Brain pericyte (primary cell): ENCODE measurements around the gene ZNF276.

Experiments
- DNase-seq: peaks from one replicate; pipeline ENCODE4 v3.0.0-alpha.2; 2012; ENCODE audit warnings: low read depth, low spot score

ZNF276 gene

DNA sequence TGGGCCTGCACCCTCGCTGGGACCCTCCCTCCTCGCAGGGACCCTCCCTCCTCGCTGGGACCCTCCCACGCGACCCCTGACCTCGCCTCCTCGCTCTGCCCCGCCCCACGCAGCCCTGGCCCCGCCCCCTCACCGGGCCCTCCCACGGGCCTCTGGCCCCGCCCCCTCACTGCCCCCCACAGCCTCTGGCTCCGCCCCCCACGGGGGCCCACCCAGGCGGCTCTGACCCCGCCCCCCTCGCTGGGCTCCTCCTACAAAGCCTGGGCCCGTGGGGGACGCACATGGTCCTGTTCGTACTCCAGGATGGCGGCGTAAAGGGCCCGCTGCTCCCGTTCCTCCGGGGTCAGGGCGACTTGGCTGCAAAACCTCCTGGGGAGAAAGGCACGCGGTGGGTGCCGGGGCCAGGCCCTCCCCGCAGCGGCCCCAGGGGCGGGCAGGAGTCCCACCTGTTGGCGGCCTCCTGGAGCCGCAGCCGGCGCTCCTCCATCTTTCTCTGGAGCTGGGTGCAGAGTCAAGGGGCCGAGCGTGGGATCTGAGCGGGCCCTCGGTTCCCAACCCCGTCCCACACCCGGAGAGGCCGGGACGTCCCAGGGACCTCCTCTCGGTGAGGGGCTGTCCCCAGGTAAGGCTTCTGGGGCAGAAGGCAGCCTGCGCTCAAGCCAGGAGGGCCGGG lies 9.6 kb upstream of the ZNF276 start:
- no peak for DNase-seq

DNA sequence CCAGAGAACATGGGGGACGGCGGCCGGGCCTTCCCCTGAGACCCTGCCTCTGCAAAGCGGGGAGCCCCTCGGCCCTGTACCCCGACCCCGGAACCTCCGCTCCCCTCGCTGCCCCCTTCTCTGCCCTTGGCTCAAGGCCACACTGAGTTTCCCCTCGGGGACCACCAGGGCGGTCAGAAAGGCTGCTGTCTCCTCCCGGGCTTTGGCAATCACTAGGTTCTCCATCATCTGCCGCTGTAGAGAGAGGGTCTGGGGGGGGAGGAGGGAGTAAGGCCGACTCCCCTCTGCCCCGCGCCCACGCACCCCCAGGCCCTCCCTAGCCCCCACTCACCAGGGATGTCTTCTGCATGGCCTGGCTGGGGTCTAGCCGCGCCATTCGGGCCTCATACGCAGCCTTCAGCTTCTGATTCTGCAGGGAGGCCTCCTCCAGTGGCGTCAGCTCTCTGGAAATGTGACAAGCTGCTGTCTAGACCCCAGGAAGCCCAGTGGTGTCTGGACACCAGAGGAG lies 9.0 kb upstream of the ZNF276 start:
- DNase-seq = no peak

DNA sequence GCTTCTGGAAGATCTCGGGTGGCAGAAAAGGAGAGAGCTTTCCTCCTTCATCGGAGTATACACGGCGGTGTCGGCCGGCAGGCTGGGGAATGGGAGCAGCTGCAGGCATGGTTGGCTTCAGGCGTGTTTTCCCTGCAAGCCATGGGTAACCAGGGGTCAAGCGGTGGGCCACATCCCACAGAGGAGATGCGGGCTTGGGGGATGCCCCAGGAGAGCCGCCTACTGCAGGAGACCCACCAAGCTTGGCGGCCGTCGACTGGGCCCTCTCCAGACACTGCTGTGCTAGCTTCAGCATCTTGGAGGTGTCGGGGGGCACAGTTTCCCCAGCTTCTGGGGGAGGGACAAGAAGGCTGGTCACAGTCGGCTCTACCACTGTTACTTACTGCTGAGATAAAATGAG lies 4.8 kb upstream of the ZNF276 start:
- DNase-seq = no peak

DNA sequence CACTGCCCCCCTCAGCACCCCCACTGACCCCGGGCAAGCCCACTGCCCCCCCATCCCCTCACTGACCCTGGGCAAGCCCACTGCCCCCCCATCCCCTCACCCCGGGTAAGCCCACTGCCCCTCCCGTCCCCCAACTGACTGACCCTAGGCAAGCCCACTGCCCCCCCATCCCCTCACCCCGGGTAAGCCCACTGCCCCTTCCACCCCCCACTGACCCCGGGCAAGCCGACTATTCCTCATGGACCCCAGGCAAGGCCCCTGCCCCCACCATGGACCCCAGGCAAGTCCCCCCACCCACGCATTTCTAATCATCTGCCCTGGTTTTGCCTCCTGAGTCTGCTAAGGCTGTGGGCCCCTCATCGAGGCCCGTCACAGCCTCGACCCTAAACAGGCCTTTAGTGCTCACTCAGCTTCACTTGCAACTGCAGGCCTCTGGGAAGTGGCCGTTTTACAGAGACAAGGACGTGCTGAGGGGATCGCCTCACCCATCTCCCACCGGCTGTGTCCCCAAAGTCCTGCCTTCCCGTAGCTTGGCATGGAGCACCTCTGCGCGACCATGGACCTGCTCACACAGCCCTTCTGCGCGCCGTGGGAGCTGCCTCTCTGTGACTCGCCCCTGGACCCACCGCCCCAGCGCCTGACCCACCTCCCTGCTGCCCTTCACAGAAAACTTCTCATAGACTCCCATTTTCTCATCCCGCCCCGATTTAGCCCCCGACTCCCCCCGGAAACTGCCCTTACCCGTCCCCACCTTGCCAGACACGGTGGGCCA lies 4.2 kb upstream of the ZNF276 start:
- DNase-seq = no peak

DNA sequence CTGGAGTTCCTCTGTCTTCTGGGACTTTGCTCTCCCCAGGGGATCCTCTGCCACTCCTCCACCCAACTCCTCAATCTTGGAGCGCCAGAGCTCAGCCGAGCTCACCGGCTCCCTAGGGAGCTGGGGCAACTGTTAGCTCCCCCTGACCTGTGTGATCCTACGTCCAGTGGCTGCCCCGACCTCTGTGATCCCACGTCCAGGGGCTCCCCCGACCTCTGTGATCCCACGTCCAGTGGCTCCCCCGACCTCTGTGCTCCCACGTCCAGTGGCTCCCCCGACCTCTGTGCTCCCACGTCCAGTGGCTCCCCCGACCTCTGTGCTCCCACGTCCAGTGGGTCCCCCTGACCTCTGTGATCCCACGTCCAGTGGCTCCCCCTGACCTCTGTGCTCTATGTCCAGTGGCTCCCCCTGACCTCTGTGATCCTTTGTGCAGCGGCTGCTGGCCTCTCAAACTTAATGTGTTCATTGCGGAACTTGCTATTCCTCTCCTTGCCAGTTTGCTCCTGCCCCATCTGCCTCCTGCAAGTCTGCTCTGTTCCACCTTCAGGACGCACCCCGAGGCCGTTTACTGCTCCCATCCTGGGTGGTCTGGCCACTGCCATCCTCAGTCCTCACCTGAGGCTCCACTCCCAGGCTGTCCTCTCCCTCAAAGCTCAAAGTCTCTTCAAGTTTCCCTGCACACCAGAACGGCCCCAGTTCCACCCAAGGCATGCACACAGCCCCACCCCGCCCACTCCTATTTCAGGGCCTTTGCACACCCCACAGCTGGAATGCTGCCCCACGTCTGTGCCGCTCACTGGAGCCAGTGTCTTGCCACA lies 3.4 kb upstream of the ZNF276 start:
- no peak for DNase-seq

DNA sequence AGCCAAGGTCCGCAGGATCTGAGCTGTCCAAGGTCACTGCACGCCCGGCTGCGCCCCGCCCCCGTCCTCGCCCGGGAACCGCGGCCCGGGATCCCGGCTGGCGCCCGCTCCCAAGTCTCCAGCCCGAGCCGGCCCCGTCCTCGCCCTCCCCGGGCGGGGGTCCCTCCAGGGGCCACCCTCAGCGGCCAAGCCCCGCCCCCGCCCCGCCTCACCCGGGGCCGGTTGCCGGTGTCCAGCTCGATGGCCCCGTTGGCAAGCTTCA lies 855 bp upstream of the ZNF276 start:
- DNase-seq = no peak

DNA sequence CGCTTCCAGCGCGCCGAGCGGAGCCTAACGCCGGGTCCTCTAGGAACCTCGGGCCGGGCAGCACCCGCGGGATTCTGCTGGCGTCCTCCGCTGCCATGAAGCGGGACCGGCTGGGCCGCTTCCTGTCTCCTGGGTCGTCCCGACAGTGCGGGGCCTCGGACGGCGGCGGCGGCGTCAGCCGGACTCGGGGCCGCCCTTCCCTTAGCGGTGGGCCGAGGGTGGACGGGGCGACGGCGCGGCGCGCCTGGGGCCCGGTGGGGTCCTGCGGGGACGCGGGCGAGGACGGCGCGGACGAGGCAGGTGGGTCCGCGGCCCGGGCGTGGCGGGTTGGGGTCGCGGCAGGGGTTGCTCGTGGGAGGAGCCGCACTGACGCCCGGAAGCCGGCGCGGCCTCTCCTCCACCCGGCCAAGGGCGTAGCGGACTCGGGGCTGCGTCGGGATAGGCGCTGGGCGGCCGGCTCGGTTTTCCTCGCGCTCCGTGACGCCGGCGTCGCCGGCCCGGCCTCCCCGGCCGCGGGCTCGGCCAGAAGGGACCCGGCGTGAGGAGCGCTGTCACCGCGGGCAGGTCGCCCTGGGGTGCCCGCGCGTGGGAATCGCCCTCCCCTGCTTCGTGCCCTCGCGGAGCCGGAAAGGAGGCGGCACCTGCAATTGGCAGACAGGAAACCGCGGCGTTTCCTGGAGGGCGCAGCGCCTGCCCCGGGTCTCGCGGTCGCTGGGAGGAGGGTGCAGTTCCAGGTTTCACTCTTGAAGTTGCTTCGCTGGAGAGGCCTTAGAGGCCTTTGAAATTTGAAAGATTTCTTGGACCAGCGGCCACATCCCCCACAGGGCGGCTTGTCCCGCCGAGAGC lies 432 bp downstream of the ZNF276 start:
- DNase-seq = no peak

DNA sequence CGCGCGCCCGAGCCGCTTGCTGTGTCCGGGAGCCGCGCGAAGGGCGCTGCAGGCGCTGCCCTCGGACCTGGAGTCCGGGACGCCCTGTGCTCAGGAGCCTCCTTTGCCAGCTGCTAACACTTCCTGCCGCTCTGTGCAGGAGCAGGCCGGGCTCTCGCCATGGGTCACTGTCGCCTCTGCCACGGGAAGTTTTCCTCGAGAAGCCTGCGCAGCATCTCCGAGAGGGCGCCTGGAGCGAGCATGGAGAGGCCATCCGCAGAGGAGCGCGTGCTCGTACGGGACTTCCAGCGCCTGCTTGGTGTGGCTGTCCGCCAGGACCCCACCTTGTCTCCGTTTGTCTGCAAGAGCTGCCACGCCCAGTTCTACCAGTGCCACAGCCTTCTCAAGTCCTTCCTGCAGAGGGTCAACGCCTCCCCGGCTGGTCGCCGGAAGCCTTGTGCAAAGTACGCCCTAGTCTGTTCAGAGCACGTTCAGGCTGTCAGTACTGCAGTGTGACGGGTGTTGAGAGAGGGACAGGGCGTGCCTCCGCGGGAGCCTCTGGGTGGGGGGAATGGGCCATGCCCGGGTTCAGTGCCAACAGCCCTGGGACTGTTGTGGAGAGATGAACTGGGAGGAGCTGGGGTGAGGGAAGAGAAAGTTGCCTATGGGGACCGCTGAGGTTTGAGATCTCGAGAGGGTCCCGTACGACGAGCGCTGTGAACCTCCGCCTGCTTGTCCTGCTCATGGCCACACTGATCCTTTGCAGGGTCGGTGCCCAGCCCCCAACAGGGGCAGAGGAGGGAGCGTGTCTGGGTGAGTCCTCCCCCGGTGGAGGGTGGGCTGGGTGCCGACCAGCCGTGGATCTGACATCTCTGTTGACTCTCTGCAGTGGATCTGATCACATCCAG lies 1.3 kb downstream of the ZNF276 start:
- DNase-seq = no peak

DNA sequence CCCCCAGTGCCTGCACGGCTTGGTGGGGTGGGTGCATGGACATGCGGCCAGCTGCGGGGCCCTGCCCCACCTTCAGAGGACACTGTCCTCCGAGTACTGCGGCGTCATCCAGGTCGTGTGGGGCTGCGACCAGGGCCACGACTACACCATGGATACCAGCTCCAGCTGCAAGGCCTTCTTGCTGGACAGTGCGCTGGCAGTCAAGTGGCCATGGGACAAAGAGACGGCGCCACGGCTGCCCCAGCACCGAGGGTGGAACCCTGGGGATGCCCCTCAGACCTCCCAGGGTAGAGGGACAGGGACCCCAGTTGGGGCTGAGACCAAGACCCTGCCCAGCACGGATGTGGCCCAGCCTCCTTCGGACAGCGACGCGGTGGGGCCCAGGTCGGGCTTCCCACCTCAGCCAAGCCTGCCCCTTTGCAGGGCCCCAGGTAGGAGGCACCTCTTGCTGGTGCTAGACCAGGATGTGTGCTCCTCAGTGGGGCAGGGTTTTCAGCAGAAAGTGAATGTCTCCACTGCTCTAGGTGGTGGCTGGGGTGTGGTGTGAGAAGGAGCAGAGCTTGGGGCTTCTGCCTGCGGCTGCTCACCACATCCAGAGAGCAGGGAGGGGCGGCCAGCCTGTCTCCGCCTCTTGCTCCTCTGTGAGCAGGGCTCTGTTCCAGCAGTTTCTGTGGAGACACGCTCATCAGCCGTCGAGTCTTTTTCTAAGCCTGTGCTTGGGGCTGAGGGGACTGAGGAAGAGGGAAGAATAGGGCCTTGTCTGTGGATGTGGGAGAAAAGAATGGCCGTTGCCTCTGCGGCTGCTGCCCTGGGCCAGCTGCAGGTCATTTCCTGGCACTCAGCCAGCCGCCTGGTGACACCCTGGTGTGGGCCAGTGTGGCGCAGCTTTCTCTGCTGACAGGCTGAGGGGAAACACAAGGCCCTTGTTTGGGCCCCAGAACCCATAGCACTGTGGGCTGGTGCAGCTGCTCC lies 2.2 kb downstream of the ZNF276 start:
- no peak for DNase-seq

DNA sequence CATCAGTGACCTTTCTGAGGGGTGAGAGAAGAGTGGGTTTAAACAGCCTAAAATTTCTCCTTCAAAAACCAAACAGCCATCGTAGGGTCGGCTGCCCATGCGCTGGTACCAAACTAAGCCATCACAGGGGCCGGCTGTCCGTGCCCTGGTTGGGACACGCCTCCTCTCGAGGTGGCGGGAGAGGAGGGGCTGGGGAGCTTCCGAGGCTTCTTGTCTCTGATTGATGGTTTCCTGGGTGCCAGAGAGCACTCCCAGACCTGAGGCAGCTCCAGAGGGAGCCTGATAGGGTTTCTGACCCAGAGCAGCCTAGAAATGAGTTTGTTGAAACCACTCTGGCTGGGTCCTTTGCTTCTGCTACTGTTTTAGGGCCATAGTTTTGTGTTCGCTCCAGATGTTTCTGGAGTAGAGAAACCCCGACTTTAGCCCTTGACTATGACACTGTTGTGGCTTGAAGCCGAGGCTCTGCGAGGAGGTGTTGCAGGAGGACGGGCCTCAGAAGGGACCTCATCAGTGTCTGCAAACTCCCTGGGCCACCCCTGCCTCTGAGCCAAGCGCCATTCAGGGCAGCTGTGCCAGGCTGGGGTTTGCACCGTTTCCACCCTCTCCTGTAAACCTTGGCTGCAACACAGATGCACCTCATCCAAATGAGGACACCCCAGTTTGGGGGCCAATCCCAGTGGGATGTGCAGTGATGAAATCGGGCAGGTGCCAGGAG lies 6.2 kb downstream of the ZNF276 start:
- no peak for DNase-seq

DNA sequence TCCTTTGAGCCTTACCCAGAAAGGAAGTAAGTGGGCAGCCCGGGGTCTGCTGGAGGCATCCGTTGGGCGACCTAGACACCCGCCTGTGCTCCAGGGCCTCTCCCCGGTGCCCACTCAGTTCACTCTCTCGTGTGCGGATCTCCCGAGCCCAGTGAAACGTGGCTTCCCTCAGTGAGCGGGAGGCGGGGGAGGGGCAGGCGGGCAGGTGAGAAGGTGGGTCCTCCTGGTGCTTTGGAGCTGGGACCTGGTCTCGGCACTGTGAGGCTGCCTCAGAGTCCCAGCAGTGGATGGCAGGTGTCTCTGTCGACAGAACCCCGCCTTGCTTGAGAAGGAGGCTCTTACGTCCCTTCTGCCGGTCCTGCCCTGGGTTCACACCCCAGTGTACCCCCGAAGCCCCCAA lies 8.0 kb downstream of the ZNF276 start:
- no peak for DNase-seq

DNA sequence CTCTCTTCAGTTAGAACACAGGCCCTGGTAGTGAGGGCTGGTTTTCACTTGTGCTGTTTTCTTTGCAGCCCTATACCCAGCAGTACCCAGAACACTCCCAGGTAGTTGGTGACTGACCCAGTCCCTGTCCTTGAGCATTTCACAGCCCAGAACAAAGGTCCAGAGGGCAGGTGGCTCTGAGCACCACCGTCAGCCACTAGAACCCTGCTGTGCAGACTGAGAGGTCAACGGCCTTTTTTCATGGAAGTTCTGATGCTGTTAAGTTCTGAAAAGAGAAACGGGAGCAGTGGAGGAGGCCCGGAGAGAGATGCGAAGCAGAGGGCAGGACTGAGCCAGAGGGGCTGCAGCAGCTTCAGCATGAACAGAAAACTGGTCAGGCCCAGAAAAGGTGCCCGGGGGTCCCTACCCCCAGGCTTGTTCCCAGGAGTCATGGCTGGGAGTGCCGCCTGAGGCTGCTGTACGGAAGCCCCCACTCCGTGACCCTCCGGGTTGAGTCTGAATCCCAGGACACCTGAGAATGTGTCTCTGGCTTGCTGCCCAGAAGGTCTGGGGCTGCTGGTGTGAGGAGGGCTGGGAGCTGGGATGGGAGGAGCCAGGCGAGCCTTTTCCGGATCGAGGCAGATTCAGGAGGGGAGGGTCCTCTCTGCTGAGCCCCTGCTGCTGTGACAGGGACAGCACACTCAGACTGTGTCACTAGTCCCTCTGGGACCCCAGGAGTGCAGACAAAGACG lies 8.7 kb downstream of the ZNF276 start:
- DNase-seq = no peak

DNA sequence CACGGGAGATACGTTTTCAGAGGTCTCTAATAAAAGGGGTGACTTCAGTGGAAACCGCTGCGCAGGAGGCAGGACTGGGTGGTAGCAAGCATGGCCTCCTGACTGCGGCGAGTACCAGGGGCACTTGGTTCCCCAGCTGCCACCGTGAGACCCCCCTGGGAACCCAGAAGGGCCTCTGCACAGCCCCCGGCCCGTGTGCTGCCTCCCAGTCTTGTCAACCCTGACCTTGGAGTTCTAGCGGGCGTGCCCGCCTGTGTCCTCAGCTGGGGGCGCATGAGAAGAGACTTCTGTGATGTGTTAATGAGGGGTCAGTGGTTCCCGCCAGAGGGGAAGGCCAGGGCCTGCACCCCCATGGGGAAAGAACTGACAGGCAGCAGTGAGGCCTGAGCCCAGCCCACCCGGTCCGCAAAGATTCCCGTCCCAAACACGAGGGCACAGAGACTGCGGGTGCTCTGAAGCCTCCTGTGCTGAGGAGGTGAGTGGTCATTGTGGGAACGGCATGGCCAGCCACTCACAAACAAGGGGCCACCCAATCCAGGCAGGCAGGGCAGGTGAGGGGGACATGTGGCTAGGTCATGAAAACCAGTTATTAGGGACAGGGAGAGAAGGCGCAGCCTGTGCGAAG lies 9.4 kb downstream of the ZNF276 start:
- DNase-seq = no peak

DNA sequence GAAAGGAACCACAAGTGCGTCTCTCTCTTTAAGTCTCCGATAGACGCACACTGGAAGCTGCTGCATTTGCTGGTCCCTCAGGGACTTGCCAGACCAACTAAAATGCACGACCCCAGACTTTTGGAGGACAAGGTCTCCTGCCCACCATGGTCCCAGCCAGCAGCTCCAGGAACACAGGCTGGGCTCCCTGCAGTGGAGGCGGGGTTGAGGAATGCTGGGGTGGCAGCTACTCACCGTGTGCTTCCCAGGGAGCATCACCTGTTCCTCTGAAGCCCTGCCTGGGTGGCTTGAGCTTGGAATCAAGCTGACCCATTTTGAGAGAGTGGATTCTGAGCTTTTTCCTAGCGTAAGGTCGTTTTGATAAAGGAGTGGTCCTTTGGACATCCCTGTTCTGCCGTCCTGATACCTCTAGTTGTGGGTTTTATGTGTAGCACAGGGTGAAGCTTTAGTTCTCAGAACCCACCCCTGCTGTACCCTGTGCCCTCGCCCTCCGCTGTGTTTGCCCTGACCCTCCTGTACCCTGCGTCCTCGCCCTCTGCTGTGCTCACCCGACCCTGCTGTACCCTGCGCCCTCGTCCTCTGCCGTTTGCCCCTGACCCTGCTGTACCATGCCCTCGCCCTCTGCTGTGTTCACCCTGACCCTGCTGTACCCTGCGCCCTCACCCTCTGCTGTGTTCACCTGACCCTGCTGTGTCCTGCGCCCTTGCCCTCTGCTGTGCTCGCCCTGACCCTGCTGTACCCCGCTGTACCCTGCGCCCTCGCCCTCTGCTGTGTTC lies 11.0 kb downstream of the ZNF276 start:
- no peak for DNase-seq

DNA sequence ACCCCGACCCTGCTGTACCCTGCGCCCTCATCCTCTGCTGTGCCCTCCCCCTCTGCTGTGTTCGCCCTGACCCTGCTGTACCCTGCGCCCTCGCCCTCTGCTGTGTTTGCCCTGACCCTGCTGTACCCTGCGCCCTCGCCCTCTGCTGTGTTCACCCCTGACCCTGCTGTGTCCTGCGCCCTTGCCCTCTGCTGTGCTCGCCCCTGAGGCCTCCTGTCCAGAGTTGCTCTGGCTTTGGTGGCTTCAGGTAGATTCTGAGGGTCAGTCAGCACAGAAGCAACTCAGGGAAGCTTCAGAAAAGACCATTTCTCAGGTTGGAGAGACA lies 11.5 kb downstream of the ZNF276 start:
- DNase-seq = no peak

DNA sequence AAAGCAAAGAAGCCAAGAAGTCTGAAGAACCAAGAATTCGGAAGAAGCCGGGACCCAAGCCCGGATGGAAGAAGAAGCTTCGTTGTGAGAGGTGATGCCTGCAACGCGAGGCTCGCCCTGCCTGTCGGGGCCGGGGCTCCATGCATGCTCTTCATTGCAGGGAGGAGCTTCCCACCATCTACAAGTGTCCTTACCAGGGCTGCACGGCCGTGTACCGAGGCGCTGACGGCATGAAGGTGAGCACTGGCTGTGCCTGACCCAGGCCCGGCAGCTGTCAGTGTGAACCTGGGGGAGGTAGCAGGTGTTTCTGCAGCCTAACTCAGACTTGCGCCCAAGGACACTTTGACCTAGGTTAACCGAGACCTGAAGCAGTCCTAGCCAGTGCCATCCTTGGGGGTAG lies 12.0 kb downstream of the ZNF276 start:
- no peak for DNase-seq

DNA sequence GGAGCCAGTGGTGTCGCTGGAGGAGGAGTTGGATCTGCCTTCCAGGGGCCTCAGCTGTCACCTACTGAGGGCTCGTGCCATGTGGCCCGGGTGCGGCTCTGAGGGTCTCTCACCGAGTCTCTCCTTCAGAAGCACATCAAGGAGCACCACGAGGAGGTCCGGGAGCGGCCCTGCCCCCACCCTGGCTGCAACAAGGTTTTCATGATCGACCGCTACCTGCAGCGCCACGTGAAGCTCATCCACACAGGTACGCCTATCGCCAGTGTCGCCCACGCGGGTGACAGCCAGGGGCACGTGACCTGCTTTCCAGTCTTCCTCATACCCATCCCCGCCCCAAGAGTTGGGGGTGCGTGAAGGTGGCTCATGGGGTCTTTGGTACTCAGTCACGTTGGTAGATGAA lies 12.5 kb downstream of the ZNF276 start:
- DNase-seq = no peak
